ENCODE measurements around the gene MDFIC. TPM values are rescaled to one million over a fixed set of nuclear protein-coding genes. Genes with fewer than 3 reads are reported as not detected.

The MDFIC gene
- total RNA-seq, 3 donors from 2014 or later, result 10.4 to 29.5 (median 13.0) TPM

DNA sequence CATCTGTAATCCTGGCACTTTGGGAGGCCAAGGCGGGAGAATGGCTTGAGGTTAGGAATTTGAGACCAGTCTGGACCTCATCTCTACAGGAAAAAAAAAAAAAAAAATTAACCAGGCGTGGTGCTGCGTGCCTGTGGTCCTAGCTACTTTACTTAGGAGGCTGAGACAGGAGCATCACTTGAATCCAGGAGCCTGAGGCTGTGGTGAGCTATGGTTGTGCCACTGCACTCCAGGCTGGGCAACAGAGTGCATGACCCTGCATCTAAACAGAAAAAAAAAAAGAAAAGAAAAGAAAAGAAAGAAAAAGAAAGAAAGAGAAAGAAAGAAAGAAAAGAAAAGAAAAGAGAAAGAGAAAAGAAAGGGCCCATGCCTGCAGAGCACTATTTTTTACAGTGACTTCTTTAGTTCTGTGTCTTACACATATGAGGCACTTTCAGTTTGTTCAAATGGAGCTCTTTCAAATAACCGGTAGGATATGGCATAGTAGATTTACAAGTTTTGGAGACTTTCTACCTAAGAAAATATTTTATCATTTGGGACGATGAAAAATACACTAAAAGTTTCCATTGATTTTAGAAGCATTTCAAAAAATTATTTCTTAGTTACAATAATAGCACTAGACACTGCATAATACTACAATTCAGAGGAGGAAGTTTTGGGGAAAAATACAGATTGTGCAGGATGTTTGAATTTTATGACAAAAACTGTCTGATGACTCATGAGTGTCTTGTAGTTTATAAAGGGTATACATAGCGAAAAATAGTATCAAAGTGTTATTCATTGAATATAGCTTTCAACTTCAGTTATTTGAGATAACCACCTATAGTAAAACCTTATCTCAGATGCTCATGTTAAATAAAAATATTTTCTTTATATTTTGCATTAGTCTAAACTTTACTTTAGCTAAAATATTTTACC lies 75.9 kb downstream of the MDFIC start:
- TF ChIP-seq, protein P1, sequence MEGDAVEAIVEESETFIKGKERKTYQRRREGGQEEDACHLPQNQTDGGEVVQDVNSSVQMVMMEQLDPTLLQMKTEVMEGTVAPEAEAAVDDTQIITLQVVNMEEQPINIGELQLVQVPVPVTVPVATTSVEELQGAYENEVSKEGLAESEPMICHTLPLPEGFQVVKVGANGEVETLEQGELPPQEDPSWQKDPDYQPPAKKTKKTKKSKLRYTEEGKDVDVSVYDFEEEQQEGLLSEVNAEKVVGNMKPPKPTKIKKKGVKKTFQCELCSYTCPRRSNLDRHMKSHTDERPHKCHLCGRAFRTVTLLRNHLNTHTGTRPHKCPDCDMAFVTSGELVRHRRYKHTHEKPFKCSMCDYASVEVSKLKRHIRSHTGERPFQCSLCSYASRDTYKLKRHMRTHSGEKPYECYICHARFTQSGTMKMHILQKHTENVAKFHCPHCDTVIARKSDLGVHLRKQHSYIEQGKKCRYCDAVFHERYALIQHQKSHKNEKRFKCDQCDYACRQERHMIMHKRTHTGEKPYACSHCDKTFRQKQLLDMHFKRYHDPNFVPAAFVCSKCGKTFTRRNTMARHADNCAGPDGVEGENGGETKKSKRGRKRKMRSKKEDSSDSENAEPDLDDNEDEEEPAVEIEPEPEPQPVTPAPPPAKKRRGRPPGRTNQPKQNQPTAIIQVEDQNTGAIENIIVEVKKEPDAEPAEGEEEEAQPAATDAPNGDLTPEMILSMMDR (IDR thresholded peaks at IDR 0.05), result no peak
- no peaks in the 10 kb centered on the region for H3K9me3 ChIP-seq
- no peak overlapping the region for H3K4me3 ChIP-seq
- DNase-seq (no peak), ATAC-seq (no peak)
- intact Hi-C loops (cut with DNase I, micrococcal nuclease), result no loop called here
- H3K36me3 ChIP-seq (ENCODE audit: low read depth), result no peaks in the 10 kb centered on the region
- H3K4me1 ChIP-seq (ENCODE audit: low read depth), result no peaks in the 10 kb centered on the region

DNA sequence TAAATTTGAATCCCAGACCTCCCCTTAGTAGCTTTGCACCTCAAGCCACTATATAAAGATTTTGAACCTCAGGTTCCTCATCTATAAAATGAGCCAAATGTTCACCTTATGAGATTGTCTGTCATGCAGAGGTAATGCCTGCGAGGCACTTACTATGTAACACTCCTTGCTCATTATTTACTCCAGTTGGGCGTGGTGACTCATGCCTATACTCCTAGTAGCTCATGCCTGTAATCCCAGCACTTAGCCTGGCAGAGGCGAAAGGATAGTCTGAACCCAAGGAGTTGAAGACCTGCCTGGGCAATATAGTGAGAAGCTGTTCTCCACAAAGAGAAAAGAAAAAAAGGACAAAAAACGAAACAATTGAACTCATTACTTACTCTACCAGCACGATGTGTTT lies 82.2 kb downstream of the MDFIC start:
- DNase-seq (peak in 1 of 3 donors; percentile 24), ATAC-seq (peak; percentile 73)

DNA sequence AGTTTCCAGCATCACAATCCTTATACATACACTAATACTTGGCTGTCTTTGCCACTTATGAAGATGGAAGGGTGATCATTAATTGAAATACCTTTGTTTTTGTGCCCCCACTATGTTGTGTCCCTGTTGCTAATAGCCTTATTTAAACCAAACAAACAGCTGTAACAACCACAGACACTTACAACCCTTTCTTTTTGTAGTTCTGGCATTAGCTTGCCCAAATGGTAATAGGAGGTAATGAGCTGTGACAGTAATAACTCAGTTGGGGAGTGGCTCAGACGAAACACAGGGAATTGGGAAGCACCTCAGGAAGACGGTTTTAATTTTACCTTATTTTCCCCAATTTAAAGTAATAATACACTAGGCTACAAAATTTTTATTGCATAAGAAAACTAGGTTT lies 83.4 kb downstream of the MDFIC start:
- no peaks in the 10 kb centered on the region for H3K9me3 ChIP-seq
- no peak for DNase-seq
- ATAC-seq, result no peak
- peaks cover 19% of the 10 kb centered on the region for H3K4me1 ChIP-seq (ENCODE audit: low read depth)
- TF ChIP-seq, protein P1 (IDR thresholded peaks at IDR 0.05), result no peak
- no peak overlapping the region for H3K4me3 ChIP-seq
- intact Hi-C loops (cut with DNase I, micrococcal nuclease), result no loop called here
- H3K36me3 ChIP-seq (ENCODE audit: low read depth), result no peaks in the 10 kb centered on the region

More for the DNA sequence above, 82.2 kb downstream of the MDFIC start:
- Histone ChIP-seq H3K9me3 (no peaks in the 10 kb centered on the region), H3K4me1 (ENCODE audit: low read depth) (peaks cover 10% of the 10 kb centered on the region), H3K4me3 (no peak overlapping the region), H3K36me3 (ENCODE audit: low read depth) (no peaks in the 10 kb centered on the region)
- intact Hi-C loops (cut with DNase I, micrococcal nuclease), result no loop called here
- TF ChIP-seq, protein P1 (IDR thresholded peaks at IDR 0.05), result no peak

DNA sequence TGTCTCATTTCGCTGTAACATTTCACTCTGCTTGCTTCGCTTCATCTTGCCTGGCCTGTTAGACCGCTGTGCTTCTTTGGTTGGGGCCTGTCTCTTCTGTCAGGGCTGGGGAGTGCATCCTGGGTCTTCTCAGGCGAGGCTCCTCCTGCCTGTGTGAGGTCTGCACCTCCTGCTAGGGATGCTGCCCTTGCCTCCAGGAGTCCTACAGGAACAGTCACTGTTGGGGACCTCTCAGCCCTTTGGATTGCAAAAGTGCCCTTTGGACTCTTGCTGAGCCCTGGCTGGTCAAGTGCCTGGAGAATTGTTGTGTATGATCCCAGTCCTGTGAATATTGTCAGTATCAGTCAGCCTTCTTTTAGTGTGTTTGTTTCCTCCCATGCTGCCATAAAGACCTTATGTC lies 84.1 kb downstream of the MDFIC start:
- intact Hi-C loops (cut with DNase I, micrococcal nuclease), result no loop called here
- peak; percentile 28 for ATAC-seq

DNA sequence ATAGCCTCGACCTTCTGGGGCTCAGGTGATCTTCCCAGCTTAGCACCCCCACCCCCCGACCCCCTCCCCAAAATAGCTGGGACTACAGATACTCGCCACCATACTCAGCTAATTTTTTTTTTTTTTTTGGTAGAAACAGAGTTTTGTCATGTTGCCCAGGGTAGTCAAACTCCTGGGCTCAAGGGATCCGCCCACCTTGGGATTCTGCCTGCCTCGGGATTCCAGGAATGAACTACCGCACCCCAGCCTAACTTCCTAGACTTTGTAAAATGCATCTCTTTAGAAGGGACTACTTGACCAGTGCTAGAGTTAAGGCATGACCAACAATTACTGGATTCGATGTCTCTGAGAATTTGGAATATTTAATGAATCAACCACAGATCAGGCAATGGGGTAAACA lies 85.9 kb downstream of the MDFIC start:
- ATAC-seq (no peak), DNase-seq (peak in 1 of 3 donors; percentile 38)
- Histone ChIP-seq H3K36me3 (ENCODE audit: low read depth) (no peaks in the 10 kb centered on the region), H3K9me3 (no peaks in the 10 kb centered on the region), H3K4me1 (ENCODE audit: low read depth) (peaks cover 19% of the 10 kb centered on the region), H3K4me3 (no peak overlapping the region)
- TF ChIP-seq, protein P1 (IDR thresholded peaks at IDR 0.05), result no peak
- intact Hi-C loops (cut with DNase I, micrococcal nuclease), result no loop called here

More for the DNA sequence above, 84.1 kb downstream of the MDFIC start:
- H3K4me3 ChIP-seq, result no peak overlapping the region
- TF ChIP-seq, protein P1 (IDR thresholded peaks at IDR 0.05), result no peak
- H3K4me1 ChIP-seq (ENCODE audit: low read depth), result peaks cover 19% of the 10 kb centered on the region
- peak in 1 of 3 donors; percentile 25 for DNase-seq
- no peaks in the 10 kb centered on the region for H3K9me3 ChIP-seq
- no peaks in the 10 kb centered on the region for H3K36me3 ChIP-seq (ENCODE audit: low read depth)
